Epithelial cell of esophagus (primary cell): ENCODE data around the gene BEST3.

ENCODE experiments used
- DNase-seq: peaks from one replicate; pipeline ENCODE4 v3.0.0; 2010; ENCODE audit warnings: low read depth
- H3K4me3 ChIP-seq: 2 replicates; pipeline ENCODE4 v1.5.1; 2011; ENCODE audit warnings: mild to moderate bottlenecking, low read length, control low read depth
- CTCF ChIP-seq: IDR thresholded peaks from 2 replicates; pipeline ENCODE4 v1.5.1; 2011; ENCODE audit warnings: low read depth, mild to moderate bottlenecking, low read length, control low read depth, inconsistent platforms; ENCODE audit not compliant: insufficient read depth; ENCODE audit errors: missing control alignments

The BEST3 gene

GRCh38 chr12:69641546-69641945 is 57.6 kb downstream of the BEST3 start:
- DNase-seq = no peak
- TF ChIP-seq CTCF = no peak
- H3K4me3 ChIP-seq = no peak overlapping the region

GRCh38 chr12:69639400-69640016 is 59.6 kb downstream of the BEST3 start:
- peak; percentile 96 for TF ChIP-seq CTCF
- H3K4me3 ChIP-seq = no peak overlapping the region

GRCh38 chr12:69633061-69633460 is 66.0 kb downstream of the BEST3 start:
- no peak for TF ChIP-seq CTCF
- H3K4me3 ChIP-seq = no peak overlapping the region
- DNase-seq = peak; percentile 19

More at GRCh38 chr12:69639400-69640016, 59.6 kb downstream of the BEST3 start:
- peak; percentile 72 for DNase-seq

GRCh38 chr12:69630191-69630590 is 68.9 kb downstream of the BEST3 start:
- TF ChIP-seq CTCF = peak; percentile 35
- peak; percentile 23 for DNase-seq
- H3K4me3 ChIP-seq = no peak overlapping the region

GRCh38 chr12:69627501-69627900 is 71.6 kb downstream of the BEST3 start:
- H3K4me3 ChIP-seq = no peak overlapping the region
- no peak for TF ChIP-seq CTCF
- no peak for DNase-seq

GRCh38 chr12:69623970-69624369 is 75.1 kb downstream of the BEST3 start:
- no peak for TF ChIP-seq CTCF
- H3K4me3 ChIP-seq = no peak overlapping the region
- DNase-seq = peak; percentile 10

GRCh38 chr12:69621551-69621950 is 77.6 kb downstream of the BEST3 start:
- no peak overlapping the region for H3K4me3 ChIP-seq
- TF ChIP-seq CTCF = no peak
- DNase-seq = no peak
